CMK (cell line): ENCODE data around the gene TIMP2.
"Not testable (repeated sequence)": the region's sequence is repeated elsewhere in the genome, so short reads cannot be mapped to it uniquely, and the experiment has no call there.

ENCODE experiments used
- DNase-seq: peaks from one replicate; pipeline ENCODE4 v3.0.0-alpha.2; 2010; ENCODE audit warnings: low read depth

Gene TIMP2

GRCh38 chr17:78888941-78889518, 36.2 kb downstream of the TIMP2 start:
- no peak for DNase-seq

- no peak for DNase-seq
Measured at GRCh38 chr17:78886954-78887353, 38.2 kb downstream of the TIMP2 start.

GRCh38 chr17:78885956-78886355, 39.2 kb downstream of the TIMP2 start:
- no peak for DNase-seq

- DNase-seq: no peak
Measured at GRCh38 chr17:78884876-78885667, 40.1 kb downstream of the TIMP2 start.

- DNase-seq: no peak
Measured at GRCh38 chr17:78884148-78884825, 40.9 kb downstream of the TIMP2 start.

- no peak for DNase-seq
Measured at GRCh38 chr17:78883533-78884131, 41.6 kb downstream of the TIMP2 start.

- DNase-seq: no peak
Measured at GRCh38 chr17:78883089-78883532, 42.1 kb downstream of the TIMP2 start.

- DNase-seq: no peak
Measured at GRCh38 chr17:78882540-78883088, 42.6 kb downstream of the TIMP2 start.

GRCh38 chr17:78879635-78880186, 45.5 kb downstream of the TIMP2 start:
- no peak for DNase-seq

GRCh38 chr17:78878871-78879527, 46.2 kb downstream of the TIMP2 start:
- DNase-seq: no peak

GRCh38 chr17:78878261-78878660, 46.9 kb downstream of the TIMP2 start:
- DNase-seq: no peak

GRCh38 chr17:78876954-78877517, 48.2 kb downstream of the TIMP2 start:
- DNase-seq: not testable (repeated sequence)

GRCh38 chr17:78876094-78876597, 49.0 kb downstream of the TIMP2 start:
- no peak for DNase-seq

GRCh38 chr17:78875363-78876093, 49.7 kb downstream of the TIMP2 start:
- DNase-seq: no peak

- DNase-seq: peak; percentile 79
Measured at GRCh38 chr17:78873519-78874340, 51.5 kb downstream of the TIMP2 start.

GRCh38 chr17:78872486-78872885, 52.7 kb downstream of the TIMP2 start:
- DNase-seq: no peak

GRCh38 chr17:78870621-78871020, 54.6 kb downstream of the TIMP2 start:
- no peak for DNase-seq

GRCh38 chr17:78868391-78868790, 56.8 kb downstream of the TIMP2 start:
- no peak for DNase-seq

GRCh38 chr17:78867046-78867445, 58.1 kb downstream of the TIMP2 start:
- DNase-seq: not testable (repeated sequence)
